Kidney (tissue), 14 donors: ENCODE measurements around the gene LTBP1. TPM values are rescaled to one million over a fixed set of nuclear protein-coding genes. Genes with fewer than 3 reads are reported as not detected.

Source experiments
- DNase-seq, 5 donors: peaks; one replicate each; pipeline ENCODE4 v3.0.0-alpha.2; 2013 to 2020
- FAIRE-seq: peaks from 2 replicates; lab custom pipeline; 2012; peaks lifted over from hg19 to GRCh38; lab: Jason Lieb, UNC
- H3K27ac ChIP-seq, 2 donors: one replicate each; pipeline ENCODE4 v1.7.0; 2013; ENCODE audit warnings: low read depth in 2 of 2, low read length in 2 of 2, inconsistent platforms in 1 of 2
- H3K27me3 ChIP-seq: one replicate; pipeline ENCODE4 v1.7.1; 2013; ENCODE audit warnings: low read length, inconsistent platforms; ENCODE audit not compliant: control insufficient read depth, insufficient read depth
- H3K36me3 ChIP-seq, 3 donors: one replicate each; pipeline versions ENCODE4 v1.7.0 to v1.7.1; 2013; ENCODE audit warnings: low read length in 3 of 3, control low read depth in 1 of 3, inconsistent platforms in 1 of 3; ENCODE audit not compliant: insufficient read depth in 3 of 3, control insufficient read depth in 2 of 3
- H3K4me1 ChIP-seq, 3 donors: one replicate each; pipeline versions ENCODE4 v1.7.0 to v1.7.1; 2013; ENCODE audit warnings: low read length in 3 of 3, inconsistent platforms in 1 of 3, low read depth in 1 of 3; ENCODE audit not compliant: control insufficient read depth in 2 of 3, insufficient read depth in 2 of 3
- H3K4me3 ChIP-seq, 3 donors: one replicate each; pipeline versions ENCODE4 v1.7.0 to v1.8.1; 2013; ENCODE audit warnings: low read length in 3 of 3, control low read depth in 1 of 3, inconsistent platforms in 1 of 3
- H3K9ac ChIP-seq, 3 donors: one replicate each; pipeline versions ENCODE4 v1.7.0 to v1.7.1; 2013; ENCODE audit warnings: low read length in 3 of 3, control low read depth in 1 of 3, inconsistent platforms in 1 of 3
- H3K9me3 ChIP-seq, 3 donors: one replicate each; pipeline versions ENCODE4 v1.7.0 to v1.7.1; 2013; ENCODE audit warnings: low read length in 3 of 3, control low read depth in 1 of 3, inconsistent platforms in 1 of 3; ENCODE audit not compliant: control insufficient read depth in 2 of 3, insufficient read depth in 1 of 3
- CTCF ChIP-seq: IDR thresholded peaks from 3 replicates; pipeline ENCODE4 v1.5.1; 2012; ENCODE audit warnings: mild to moderate bottlenecking, moderate library complexity, borderline replicate concordance; ENCODE audit not compliant: insufficient read depth; ENCODE audit errors: extremely low read depth
- intact Hi-C: fragments of 100-400 bp; cut with DNase I; formaldehyde crosslinking; loops from one replicate; pipeline ENCODE4 v1.11.1; 2022
- polyA plus RNA-seq: library from polyadenylated mRNA; stranded (reverse); fragments of 350-450 nt; fragmentation: Illumina TruSeq; extraction: RNeasy Lipid Tissue Mini Kit (QIAGEN cat#74804); gene quantifications from one replicate; pipeline ENCODE4 v1.2.3, GENCODE V29; 2014; ENCODE audit warnings: low read depth, low replicate concordance; ENCODE audit not compliant: insufficient read depth
- total RNA-seq: library from RNA; stranded (reverse); fragmentation: NEBNext Ultra II Directional; extraction: Animal tissue kit (Norgen Biotek cat#: 25700); gene quantifications from one replicate; pipeline ENCODE4 v1.2.1, GENCODE V29; 2021
- donor health status: control.
- donor health status: control.
- donor health status: control.
- donor health status: control.
- donor health status: control.
- donor health status: DM: yes; HTN: yes; CAD: no.
- donor health status: Normal renal cell carcinoma (clear cell type).

LTBP1 gene
- total and polyA plus RNA-seq, 2 donors from 2014 or later, result 9.3 to 39.8 TPM

GRCh38 chr2:33317369-33318007 lies 370.7 kb downstream of the LTBP1 start:
- no peak for TF ChIP-seq CTCF
- no peaks in the 10 kb centered on the region for H3K36me3 ChIP-seq
- DNase-seq (no peak), FAIRE-seq (no peak)
- no peak overlapping the region for H3K4me3 ChIP-seq
- intact Hi-C loops, result no loop called here
- H3K9ac ChIP-seq, result no peak overlapping the region
- H3K27ac ChIP-seq, result no peak overlapping the region
- H3K27me3 ChIP-seq, result no peaks in the 10 kb centered on the region
- H3K4me1 ChIP-seq, result no peaks in the 10 kb centered on the region
- H3K9me3 ChIP-seq, result no peaks in the 10 kb centered on the region

GRCh38 chr2:33318456-33318855 lies 371.7 kb downstream of the LTBP1 start:
- DNase-seq (no peak), FAIRE-seq (no peak)
- no peak overlapping the region for H3K27ac ChIP-seq
- H3K4me1 ChIP-seq, result no peaks in the 10 kb centered on the region
- no peaks in the 10 kb centered on the region for H3K27me3 ChIP-seq
- H3K9ac ChIP-seq, result no peak overlapping the region
- intact Hi-C loops, result no loop called here
- no peaks in the 10 kb centered on the region for H3K9me3 ChIP-seq
- no peaks in the 10 kb centered on the region for H3K36me3 ChIP-seq
- H3K4me3 ChIP-seq, result no peak overlapping the region
- no peak for TF ChIP-seq CTCF

- H3K27me3 ChIP-seq, result no peaks in the 10 kb centered on the region
- H3K36me3 ChIP-seq, result no peaks in the 10 kb centered on the region
- FAIRE-seq, result no peak
- intact Hi-C loops, result no loop called here
- H3K9ac ChIP-seq, result no peak overlapping the region
- H3K4me1 ChIP-seq, result no peaks in the 10 kb centered on the region
- no peak for TF ChIP-seq CTCF
- DNase-seq, result no peak
- H3K9me3 ChIP-seq, result no peaks in the 10 kb centered on the region
- H3K4me3 ChIP-seq, result no peak overlapping the region
- H3K27ac ChIP-seq, result no peak overlapping the region
Observed at GRCh38 chr2:33320573-33320972, 373.8 kb downstream of the LTBP1 start.
